Left hindlimb (tissue), 1 donor: ENCODE results near the gene LIG4.

Experiments used
- DNase-seq: peaks from one replicate; pipeline ENCODE4 v3.0.0-alpha.2; 2018

The LIG4 gene

DNA sequence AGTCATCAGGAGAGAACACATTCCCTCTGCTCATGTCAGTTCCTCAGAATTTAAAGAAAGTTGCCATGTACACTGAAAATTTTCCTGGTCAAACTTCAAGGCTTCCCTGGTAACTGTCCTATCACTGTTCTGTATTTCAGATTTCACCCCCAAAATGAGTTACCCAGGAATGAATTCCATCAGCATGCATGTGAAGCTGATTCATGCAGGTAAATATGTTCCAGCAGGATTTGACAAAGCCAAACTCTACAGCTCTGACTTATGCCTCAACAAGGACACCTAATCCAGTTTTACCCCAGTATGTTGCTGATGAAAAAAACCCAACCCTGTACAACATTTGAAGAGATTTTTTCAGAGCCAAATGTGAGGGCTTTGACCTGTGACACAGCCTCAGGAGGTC lies 21.5 kb downstream of the LIG4 start:
- no peak for DNase-seq

DNA sequence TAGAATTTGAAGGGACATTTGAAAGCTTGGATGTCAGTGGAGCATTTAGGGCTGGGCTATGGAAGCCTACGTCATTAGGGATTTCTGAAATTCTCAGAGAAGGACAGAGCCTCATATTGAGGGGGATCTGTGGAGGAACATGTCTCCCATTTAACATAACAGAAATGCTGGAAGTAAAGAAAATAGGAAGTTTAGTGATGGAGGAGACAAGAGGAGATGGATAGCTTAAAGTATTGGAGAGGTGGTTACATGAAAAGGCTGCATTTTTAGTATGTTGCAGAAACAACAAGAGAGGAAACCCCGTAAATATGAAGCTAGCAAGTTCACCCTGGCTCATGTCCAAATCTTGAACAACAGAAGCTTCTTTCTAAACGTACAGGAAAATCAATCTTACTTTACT lies 24.4 kb downstream of the LIG4 start:
- DNase-seq, result no peak

DNA sequence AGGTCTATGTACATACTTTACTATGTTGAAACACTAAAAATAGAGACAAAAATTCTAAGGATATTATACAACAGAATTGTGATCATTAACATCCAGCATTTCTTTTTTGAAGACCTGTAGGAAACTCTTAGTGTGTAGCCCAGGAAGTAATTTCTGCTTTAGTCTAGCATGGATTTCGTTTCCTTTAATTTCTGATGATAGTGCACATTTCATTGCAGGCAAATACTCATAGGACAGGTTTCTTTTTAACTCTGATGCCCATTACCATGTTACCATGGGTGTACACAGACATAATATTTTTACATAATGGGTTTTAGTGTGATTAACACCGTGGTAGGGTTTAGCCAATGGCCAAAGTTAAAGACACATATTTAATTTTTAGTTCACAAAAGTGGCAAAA lies 27.1 kb downstream of the LIG4 start:
- DNase-seq, result no peak

DNA sequence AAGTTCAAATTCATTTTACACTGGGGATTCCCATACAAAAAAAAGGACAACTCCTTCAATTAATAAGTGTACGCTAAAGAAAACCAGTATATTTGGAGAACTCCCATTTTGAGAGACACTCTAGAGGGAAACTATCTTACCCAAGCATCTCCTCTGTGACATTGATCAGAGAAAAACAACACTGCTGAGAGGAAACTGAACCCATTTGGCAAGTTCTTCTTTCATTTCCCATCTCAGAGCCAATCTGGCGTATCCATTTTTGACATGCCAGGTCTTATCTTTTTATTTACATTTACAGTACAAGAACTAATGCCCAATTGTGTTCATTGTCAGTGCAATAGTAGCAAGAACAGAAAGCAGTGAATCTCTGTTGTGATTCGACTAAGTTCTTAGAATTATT lies 30.1 kb downstream of the LIG4 start:
- no peak for DNase-seq

DNA sequence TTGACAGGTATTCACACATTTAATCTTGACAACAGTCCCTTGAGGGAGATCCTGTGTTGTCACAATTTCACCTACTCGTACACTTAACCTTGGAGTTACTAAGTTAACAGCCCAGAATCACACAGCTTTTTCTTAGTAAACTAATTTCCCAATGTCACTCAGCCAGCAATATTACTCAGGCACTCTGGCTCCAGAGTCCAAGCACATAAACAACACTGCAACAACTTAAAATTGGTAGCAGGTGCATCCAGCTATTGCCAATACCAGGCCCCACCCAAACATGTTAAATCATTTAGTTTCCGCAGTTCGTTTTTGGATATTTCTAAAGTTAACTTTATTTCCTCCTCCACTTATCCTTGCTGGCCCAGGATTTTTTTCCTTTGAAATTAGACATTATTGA lies 32.7 kb downstream of the LIG4 start:
- no peak for DNase-seq

DNA sequence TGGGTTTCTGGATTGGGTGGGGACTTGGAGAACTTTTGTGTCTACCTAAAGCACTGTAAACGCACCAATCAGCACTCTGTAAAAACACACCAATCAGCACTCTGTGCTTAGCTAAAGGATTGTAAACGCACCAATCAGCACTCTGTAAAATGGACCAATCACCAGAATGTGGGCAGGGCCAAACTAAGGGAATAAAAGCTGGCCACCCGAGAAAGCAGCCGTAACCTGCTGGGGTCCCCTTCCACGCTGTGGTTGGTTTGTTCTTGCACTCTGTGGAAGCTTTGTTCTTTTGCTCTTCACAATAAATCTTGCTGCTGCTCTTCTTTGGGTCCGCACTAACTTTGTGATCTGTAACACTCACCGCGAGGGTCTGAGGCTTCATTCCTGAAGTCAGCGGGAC lies 37.3 kb downstream of the LIG4 start:
- no peak for DNase-seq

DNA sequence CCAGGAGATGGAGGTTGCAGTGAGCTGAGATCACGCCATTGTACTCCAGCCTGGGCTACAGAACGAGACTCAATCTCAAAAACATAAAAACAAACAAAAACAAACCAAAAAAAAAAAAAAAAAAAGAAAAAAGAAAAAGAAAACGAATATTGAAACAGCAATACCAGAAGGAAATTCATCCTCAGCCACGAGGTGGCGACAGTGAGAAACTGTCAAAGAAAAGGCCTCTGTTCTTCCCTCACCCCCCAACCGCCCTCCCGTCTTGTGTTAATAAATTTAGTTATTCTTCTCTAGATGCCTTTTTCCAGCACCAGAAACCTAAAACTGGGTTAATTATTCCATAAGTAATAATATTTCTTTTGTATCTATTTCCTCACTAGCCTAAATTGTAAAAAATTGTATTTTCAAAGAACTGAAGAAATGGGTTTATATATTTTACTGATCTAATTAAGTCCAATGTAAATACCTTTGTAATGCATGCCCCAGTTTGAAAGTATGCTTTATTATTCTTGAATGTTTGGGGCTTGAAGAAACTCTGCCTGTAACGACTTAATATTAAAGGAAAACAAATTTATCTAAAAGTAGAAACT lies 38.6 kb downstream of the LIG4 start:
- DNase-seq, result no peak

DNA sequence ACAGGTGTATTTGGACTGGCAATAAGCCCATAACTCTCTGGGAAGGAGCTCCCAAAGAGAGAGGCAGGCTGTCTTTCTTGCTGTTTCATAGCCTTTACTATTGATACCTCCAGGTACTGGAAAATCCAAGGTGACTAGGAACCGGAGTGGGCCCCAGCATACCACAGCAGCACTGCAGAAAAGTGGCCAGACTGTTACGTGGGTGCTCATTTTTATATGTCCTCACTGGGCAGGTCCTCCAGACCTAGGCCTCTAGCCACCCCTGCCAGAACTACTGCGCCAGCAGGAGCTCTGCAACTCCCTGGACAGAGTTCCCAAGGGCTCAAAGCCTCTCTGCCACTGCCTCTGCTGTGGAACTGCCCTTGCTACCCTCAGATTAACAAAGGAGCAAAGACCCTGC lies 46.4 kb downstream of the LIG4 start:
- DNase-seq, result no peak

DNA sequence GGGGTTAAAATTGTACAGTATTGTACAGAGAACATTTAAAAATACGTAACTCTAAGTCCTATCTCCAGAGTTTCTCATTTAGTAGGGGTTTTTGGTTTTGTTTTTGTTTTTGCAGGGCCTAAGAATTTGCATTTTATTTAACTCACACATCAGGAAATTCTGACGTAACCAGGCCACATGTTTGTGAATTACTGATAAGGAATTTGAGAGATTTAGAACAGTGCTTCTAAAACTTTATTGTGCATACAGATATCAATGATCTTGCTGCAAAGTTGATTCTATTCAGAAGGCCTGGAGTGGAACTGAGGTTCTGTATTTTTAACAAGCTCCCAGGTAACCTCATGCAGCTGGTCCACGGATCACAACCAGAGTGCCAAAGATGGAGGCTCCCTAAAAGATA lies 49.3 kb downstream of the LIG4 start:
- DNase-seq, result no peak

DNA sequence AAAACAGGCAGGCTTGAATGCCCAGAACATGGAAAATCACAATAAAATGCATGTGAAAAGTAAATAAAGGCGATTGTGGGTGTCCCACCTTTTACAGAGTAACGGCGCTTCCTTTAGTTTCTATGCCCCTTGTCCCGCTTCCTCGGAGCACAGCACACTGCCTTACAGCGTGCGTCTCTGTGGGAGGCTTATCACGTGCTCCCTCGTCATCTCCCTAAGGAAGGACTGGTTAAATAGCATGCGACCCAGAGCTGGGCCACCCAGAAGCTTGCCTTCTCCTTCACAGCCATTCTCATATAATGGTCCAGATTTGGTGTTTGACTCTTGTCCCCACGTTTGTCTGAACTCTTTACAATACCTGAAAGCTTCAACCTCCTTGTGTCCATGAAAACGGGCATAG lies 56.6 kb downstream of the LIG4 start:
- no peak for DNase-seq
